Activated CD4-positive, alpha-beta T cell treated with anti-CD3 and anti-CD28 coated beads, Interleukin-2, amount 50 U/mL, for 1 hour (primary cell): ENCODE data around the gene RNF38.

Source experiments
- DNase-seq: peaks from one replicate; pipeline ENCODE4 v3.0.0-alpha.2; 2020

Gene RNF38

GRCh38 chr9:36289836-36290435 lies 110.1 kb downstream of the RNF38 start:
- DNase-seq, result no peak

GRCh38 chr9:36288070-36288469 lies 112.0 kb downstream of the RNF38 start:
- no peak for DNase-seq
